Liver (tissue), 9 donors: ENCODE results near the gene BAIAP2L1. TPM values are rescaled to one million over a fixed set of nuclear protein-coding genes. Genes with fewer than 3 reads are reported as not detected.

Source experiments
- DNase-seq: peaks from one replicate; pipeline ENCODE4 v3.0.0-alpha.2; 2017; ENCODE audit warnings: low spot score
- H3K27ac ChIP-seq, 2 donors: one replicate each; pipeline ENCODE4 v1.7.0; 2013; ENCODE audit warnings: inconsistent platforms in 2 of 2, low read length in 2 of 2, control low read depth in 1 of 2, low read depth in 1 of 2, mild to moderate bottlenecking in 1 of 2
- H3K27me3 ChIP-seq, 4 donors: one replicate each; pipeline versions ENCODE4 v1.6.1 to v1.7.0; 2013; ENCODE audit warnings: low read length in 3 of 4, inconsistent platforms in 1 of 4, mild to moderate bottlenecking in 1 of 4, moderate library complexity in 1 of 4; ENCODE audit not compliant: control insufficient read depth in 4 of 4, insufficient read depth in 4 of 4
- H3K36me3 ChIP-seq, 4 donors: one replicate each; pipeline versions ENCODE4 v1.6.1 to v1.7.0; 2013; ENCODE audit warnings: low read length in 3 of 4, mild to moderate bottlenecking in 3 of 4, low read depth in 1 of 4, moderate library complexity in 1 of 4; ENCODE audit not compliant: control insufficient read depth in 4 of 4, insufficient read depth in 3 of 4
- H3K4me1 ChIP-seq, 4 donors: one replicate each; pipeline versions ENCODE4 v1.6.1 to v1.7.0; 2013; ENCODE audit warnings: low read length in 3 of 4, mild to moderate bottlenecking in 3 of 4, moderate library complexity in 1 of 4; ENCODE audit not compliant: control insufficient read depth in 4 of 4, insufficient read depth in 4 of 4
- H3K4me3 ChIP-seq, 3 donors: one replicate each; pipeline versions ENCODE4 v1.6.1 to v1.7.0; 2013; ENCODE audit warnings: low read length in 3 of 3, control low read depth in 1 of 3, low read depth in 1 of 3, mild to moderate bottlenecking in 1 of 3
- H3K9ac ChIP-seq, 2 donors: one replicate each; pipeline ENCODE4 v1.7.0; 2013; ENCODE audit warnings: low read length in 2 of 2, mild to moderate bottlenecking in 2 of 2, moderate library complexity in 2 of 2, control low read depth in 1 of 2, low read depth in 1 of 2
- H3K9me3 ChIP-seq, 4 donors: one replicate each; pipeline versions ENCODE4 v1.6.1 to v1.7.0; 2013; ENCODE audit warnings: low read length in 3 of 4; ENCODE audit not compliant: control insufficient read depth in 4 of 4
- EGR1 ChIP-seq, 2 donors: IDR thresholded peaks; 2 replicates each; pipeline ENCODE4 v1.6.1; 2016 to 2018; ENCODE audit warnings: antibody characterized with exemption in 2 of 2, low read depth in 2 of 2
- FOXA1 ChIP-seq: IDR thresholded peaks from 2 replicates; pipeline ENCODE4 v1.6.1; 2016; ENCODE audit warnings: antibody characterized with exemption
- FOXA2 ChIP-seq: IDR thresholded peaks from 2 replicates; pipeline ENCODE4 v1.6.1; 2016; ENCODE audit warnings: antibody characterized with exemption
- HNF4G ChIP-seq: IDR thresholded peaks from 2 replicates; pipeline ENCODE4 v1.6.1; 2016; ENCODE audit warnings: antibody characterized with exemption
- JUND ChIP-seq, 2 donors: IDR thresholded peaks; 2 replicates each; pipeline ENCODE4 v1.6.1; 2016; ENCODE audit warnings: antibody characterized with exemption in 2 of 2
- NR2F2 ChIP-seq: IDR thresholded peaks from 2 replicates; pipeline ENCODE4 v1.6.1; 2016; ENCODE audit warnings: antibody characterized with exemption
- RAD21 ChIP-seq, 2 donors: IDR thresholded peaks; 2 replicates each; pipeline ENCODE4 v1.6.1; 2016; ENCODE audit warnings: antibody characterized with exemption in 2 of 2, mild to moderate bottlenecking in 2 of 2
- RXRA ChIP-seq, 2 donors: IDR thresholded peaks; 2 replicates each; pipeline ENCODE4 v1.6.1; 2017 to 2018; ENCODE audit warnings: antibody characterized with exemption in 2 of 2, mild to moderate bottlenecking in 1 of 2
- SP1 ChIP-seq: IDR thresholded peaks from 2 replicates; pipeline ENCODE4 v1.6.1; 2018; ENCODE audit warnings: antibody characterized with exemption, mild to moderate bottlenecking
- TAF1 ChIP-seq: conservative IDR thresholded peaks from 2 replicates; pipeline ENCODE4 v1.6.1; 2016; ENCODE audit warnings: antibody characterized with exemption, mild to moderate bottlenecking
- YY1 ChIP-seq: IDR thresholded peaks from 2 replicates; pipeline ENCODE4 v1.6.1; 2016; ENCODE audit warnings: antibody characterized with exemption, mild to moderate bottlenecking
- ZBTB33 ChIP-seq: IDR thresholded peaks from 2 replicates; pipeline ENCODE4 v1.6.1; 2016; ENCODE audit warnings: antibody characterized with exemption
- WGBS: extraction: QIAGEN DNeasy Blood & Tissue Kit; methylation state at CpG from one replicate; pipeline ENCODE4 v1.1.7; 2013; 5-methylcytosine and 5-hydroxymethylcytosine counted together
- polyA plus RNA-seq, 2 donors: library from polyadenylated mRNA; stranded (reverse) in 1 of 2; unstranded in 1 of 2; fragments of 200-250 nt in 1 of 2; fragments of >200 nt in 1 of 2; fragmentation: Nextera tagmentation in 1 of 2; extraction: Ambion mirVana in 1 of 2; gene quantifications; one replicate each; pipeline versions ENCODE4 v1.2.1 to v1.2.3, GENCODE V29; 2013 to 2015
- total RNA-seq, 2 donors: library from RNA; depleted of rRNA; stranded (reverse); fragments of >200 nt; gene quantifications; one replicate each; pipeline ENCODE4 v1.2.3, GENCODE V29; 2014
- TF ChIP-seq, protein P1 (sequence below): IDR thresholded peaks from 2 replicates; pipeline ENCODE4 v1.6.1; 2016; ENCODE audit warnings: antibody characterized with exemption
- TF ChIP-seq, protein P2 (sequence below): fragments of 150-350 bp; IDR thresholded peaks from 2 replicates; pipeline ENCODE4 v1.5.1; 2017; ENCODE audit warnings: improper control_type of control experiment, low read depth, low read length; ENCODE audit not compliant: missing input control
- TF ChIP-seq, protein P3 (sequence below): IDR thresholded peaks from 2 replicates; pipeline ENCODE4 v1.6.1; 2016; ENCODE audit warnings: antibody characterized with exemption, mild to moderate bottlenecking
- donor health status: healthy.
- donor health status: healthy.
- donor health status: healthy.
- donor health status: healthy.
- donor health status: healthy.

The BAIAP2L1 gene
- total and polyA plus RNA-seq, 4 donors = 5.4 to 8.9 (median 8.7) TPM

DNA sequence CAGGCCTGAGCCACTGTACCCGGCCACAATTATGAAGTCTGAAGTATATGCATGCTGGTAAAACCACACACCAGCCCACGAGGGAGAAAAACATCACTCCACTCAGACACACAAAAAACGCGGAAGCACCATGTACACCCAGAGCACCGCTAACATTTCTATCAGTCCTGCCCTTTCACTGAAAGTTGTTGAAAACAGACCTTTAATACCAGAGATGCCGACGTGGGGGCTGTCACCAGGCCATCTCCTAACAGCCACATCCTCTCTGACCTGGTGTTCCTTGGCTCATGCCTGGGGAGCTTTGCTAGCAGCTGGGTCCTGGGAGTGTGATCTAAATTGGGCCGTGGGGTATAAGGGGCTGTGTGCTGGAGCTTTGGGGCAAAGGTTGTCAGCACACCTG is 49.8 kb downstream of the BAIAP2L1 start:
- WGBS = 97% methylated on average over 8 of the region's 8 CpGs
- Histone ChIP-seq H3K4me3 (no peak overlapping the region), H3K27me3 (no peaks in the 10 kb centered on the region), H3K27ac (no peak overlapping the region), H3K4me1 (no peaks in the 10 kb centered on the region), H3K9ac (no peak overlapping the region), H3K36me3 (no peaks in the 10 kb centered on the region), H3K9me3 (no peaks in the 10 kb centered on the region)
- DNase-seq = no peak
- TF ChIP-seq SP1 = no peak
- TF ChIP-seq YY1 = no peak
- TF ChIP-seq FOXA2 = no peak
- TF ChIP-seq, protein P1, sequence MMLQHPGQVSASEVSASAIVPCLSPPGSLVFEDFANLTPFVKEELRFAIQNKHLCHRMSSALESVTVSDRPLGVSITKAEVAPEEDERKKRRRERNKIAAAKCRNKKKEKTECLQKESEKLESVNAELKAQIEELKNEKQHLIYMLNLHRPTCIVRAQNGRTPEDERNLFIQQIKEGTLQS = no peak

- H3K9me3 ChIP-seq = no peaks in the 10 kb centered on the region
Observed at GRCh38 chr7:98348726-98349474, 52.0 kb downstream of the BAIAP2L1 start.

DNA sequence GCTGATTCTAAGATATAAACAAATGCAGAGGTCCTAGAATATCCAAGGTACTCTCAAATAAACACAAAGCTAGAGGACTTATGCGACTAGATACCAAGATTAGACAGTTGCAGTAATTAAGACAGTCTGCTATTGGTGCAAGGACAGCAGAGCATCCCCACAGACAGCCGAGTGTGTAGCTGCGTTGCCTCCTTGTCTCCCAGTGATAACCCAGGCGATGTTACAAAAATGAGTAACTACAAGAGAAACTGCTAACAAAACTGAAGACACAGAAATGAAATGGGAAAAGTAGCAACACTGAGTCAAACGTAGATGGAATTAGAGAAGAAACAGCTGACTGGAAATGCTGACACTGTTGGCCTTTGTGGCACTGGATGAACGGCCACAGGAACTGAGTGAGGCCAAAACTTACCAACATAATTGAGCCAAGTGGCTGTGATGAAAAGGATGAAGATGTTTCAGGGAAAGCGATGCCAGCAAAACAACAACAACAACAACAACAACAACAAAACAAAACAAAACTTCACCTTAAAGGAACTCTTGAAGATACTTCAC is 54.3 kb downstream of the BAIAP2L1 start:
- Histone ChIP-seq H3K27me3 (no peaks in the 10 kb centered on the region), H3K9me3 (no peaks in the 10 kb centered on the region), H3K36me3 (no peaks in the 10 kb centered on the region), H3K27ac (no peak overlapping the region), H3K9ac (no peak overlapping the region), H3K4me1 (peaks cover 0 to 3% (median under 1%) of the 10 kb centered on the region in 4 donors), H3K4me3 (no peak overlapping the region)
- DNase-seq = no peak
- 83% methylated on average over 7 of the region's 7 CpGs for WGBS
- no peak for TF ChIP-seq EGR1 (IDR thresholded peaks at IDR 0.05; ENCODE audit: low read depth in 2 of 2)
- no peak for TF ChIP-seq NR2F2
- TF ChIP-seq, protein P2, sequence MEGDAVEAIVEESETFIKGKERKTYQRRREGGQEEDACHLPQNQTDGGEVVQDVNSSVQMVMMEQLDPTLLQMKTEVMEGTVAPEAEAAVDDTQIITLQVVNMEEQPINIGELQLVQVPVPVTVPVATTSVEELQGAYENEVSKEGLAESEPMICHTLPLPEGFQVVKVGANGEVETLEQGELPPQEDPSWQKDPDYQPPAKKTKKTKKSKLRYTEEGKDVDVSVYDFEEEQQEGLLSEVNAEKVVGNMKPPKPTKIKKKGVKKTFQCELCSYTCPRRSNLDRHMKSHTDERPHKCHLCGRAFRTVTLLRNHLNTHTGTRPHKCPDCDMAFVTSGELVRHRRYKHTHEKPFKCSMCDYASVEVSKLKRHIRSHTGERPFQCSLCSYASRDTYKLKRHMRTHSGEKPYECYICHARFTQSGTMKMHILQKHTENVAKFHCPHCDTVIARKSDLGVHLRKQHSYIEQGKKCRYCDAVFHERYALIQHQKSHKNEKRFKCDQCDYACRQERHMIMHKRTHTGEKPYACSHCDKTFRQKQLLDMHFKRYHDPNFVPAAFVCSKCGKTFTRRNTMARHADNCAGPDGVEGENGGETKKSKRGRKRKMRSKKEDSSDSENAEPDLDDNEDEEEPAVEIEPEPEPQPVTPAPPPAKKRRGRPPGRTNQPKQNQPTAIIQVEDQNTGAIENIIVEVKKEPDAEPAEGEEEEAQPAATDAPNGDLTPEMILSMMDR = no peak
- TF ChIP-seq HNF4G = no peak
- TF ChIP-seq TAF1 = no peak
- no peak for TF ChIP-seq JUND (IDR thresholded peaks at IDR 0.05)
- TF ChIP-seq RAD21 (IDR thresholded peaks at IDR 0.05) = no peak
- no peak for TF ChIP-seq FOXA2
- no peak for TF ChIP-seq RXRA (IDR thresholded peaks at IDR 0.05)
- TF ChIP-seq, protein P3, sequence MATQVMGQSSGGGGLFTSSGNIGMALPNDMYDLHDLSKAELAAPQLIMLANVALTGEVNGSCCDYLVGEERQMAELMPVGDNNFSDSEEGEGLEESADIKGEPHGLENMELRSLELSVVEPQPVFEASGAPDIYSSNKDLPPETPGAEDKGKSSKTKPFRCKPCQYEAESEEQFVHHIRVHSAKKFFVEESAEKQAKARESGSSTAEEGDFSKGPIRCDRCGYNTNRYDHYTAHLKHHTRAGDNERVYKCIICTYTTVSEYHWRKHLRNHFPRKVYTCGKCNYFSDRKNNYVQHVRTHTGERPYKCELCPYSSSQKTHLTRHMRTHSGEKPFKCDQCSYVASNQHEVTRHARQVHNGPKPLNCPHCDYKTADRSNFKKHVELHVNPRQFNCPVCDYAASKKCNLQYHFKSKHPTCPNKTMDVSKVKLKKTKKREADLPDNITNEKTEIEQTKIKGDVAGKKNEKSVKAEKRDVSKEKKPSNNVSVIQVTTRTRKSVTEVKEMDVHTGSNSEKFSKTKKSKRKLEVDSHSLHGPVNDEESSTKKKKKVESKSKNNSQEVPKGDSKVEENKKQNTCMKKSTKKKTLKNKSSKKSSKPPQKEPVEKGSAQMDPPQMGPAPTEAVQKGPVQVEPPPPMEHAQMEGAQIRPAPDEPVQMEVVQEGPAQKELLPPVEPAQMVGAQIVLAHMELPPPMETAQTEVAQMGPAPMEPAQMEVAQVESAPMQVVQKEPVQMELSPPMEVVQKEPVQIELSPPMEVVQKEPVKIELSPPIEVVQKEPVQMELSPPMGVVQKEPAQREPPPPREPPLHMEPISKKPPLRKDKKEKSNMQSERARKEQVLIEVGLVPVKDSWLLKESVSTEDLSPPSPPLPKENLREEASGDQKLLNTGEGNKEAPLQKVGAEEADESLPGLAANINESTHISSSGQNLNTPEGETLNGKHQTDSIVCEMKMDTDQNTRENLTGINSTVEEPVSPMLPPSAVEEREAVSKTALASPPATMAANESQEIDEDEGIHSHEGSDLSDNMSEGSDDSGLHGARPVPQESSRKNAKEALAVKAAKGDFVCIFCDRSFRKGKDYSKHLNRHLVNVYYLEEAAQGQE = no peak
- TF ChIP-seq FOXA1 = no peak
- TF ChIP-seq, protein P1 = no peak

More at GRCh38 chr7:98348726-98349474, 52.0 kb downstream of the BAIAP2L1 start:
- Histone ChIP-seq H3K27me3 (no peaks in the 10 kb centered on the region), H3K27ac (no peak overlapping the region), H3K36me3 (no peaks in the 10 kb centered on the region), H3K9ac (no peak overlapping the region), H3K4me3 (no peak overlapping the region), H3K4me1 (no peaks in the 10 kb centered on the region)
- no peak for TF ChIP-seq ZBTB33
- TF ChIP-seq RXRA (IDR thresholded peaks at IDR 0.05) = peak in 1 of 2 donors; percentile 53
- TF ChIP-seq HNF4G = no peak
- TF ChIP-seq, protein P1 = no peak
- TF ChIP-seq SP1 = no peak
- no peak for TF ChIP-seq NR2F2
- no peak for TF ChIP-seq YY1
- WGBS = 81% methylated on average over 23 of the region's 23 CpGs
- DNase-seq = no peak
